GM12865 (cell line): ENCODE data around the gene TTC29.
"Not testable (repeated sequence)": the region's sequence is repeated elsewhere in the genome, so short reads cannot be mapped to it uniquely, and the experiment has no call there.

Experiments
- DNase-seq: peaks from one replicate; pipeline ENCODE4 v3.0.0; 2010; ENCODE audit warnings: low read depth
- H3K4me3 ChIP-seq: 2 replicates; pipeline ENCODE4 v1.5.1; 2011; ENCODE audit warnings: mild to moderate bottlenecking, low read depth, low read length, control low read depth
- CTCF ChIP-seq: IDR thresholded peaks from 2 replicates; pipeline ENCODE4 v1.5.1; 2011; ENCODE audit warnings: low read length, control low read depth, low read depth, inconsistent platforms; ENCODE audit not compliant: insufficient read depth; ENCODE audit errors: missing control alignments

The TTC29 gene

GRCh38 chr4:146842876-146843275 lies 102.8 kb downstream of the TTC29 start:
- TF ChIP-seq CTCF: no peak
- DNase-seq: no peak
- no peak overlapping the region for H3K4me3 ChIP-seq

GRCh38 chr4:146840731-146841130 lies 104.9 kb downstream of the TTC29 start:
- no peak overlapping the region for H3K4me3 ChIP-seq
- no peak for DNase-seq
- TF ChIP-seq CTCF: no peak

- H3K4me3 ChIP-seq: no peak overlapping the region
- no peak for TF ChIP-seq CTCF
- no peak for DNase-seq
Observed at GRCh38 chr4:146835096-146835495, 110.6 kb downstream of the TTC29 start.

- DNase-seq: no peak
- TF ChIP-seq CTCF: no peak
- H3K4me3 ChIP-seq: no peak overlapping the region
Observed at GRCh38 chr4:146834263-146835034, 111.2 kb downstream of the TTC29 start.

- H3K4me3 ChIP-seq: no peak overlapping the region
- no peak for DNase-seq
- TF ChIP-seq CTCF: no peak
Observed at GRCh38 chr4:146833530-146833929, 112.1 kb downstream of the TTC29 start.

- DNase-seq, H3K4me3 ChIP-seq: not testable (repeated sequence)
Observed at GRCh38 chr4:146822980-146823379, 122.7 kb downstream of the TTC29 start.

- H3K4me3 ChIP-seq: no peak overlapping the region
- no peak for TF ChIP-seq CTCF
- DNase-seq: no peak
Observed at GRCh38 chr4:146814750-146815149, 130.9 kb downstream of the TTC29 start.
